Activated CD8-positive, alpha-beta T cell treated with anti-CD3 and anti-CD28 coated beads, Interleukin-2, amount 10 ng/mL, durations not matched to agents 7 days and 5 days (primary cell): ENCODE data around the gene HP1BP3. TPM values are rescaled to one million over a fixed set of nuclear protein-coding genes. Genes with fewer than 3 reads are reported as not detected.
A peak's percentile ranks its signal among the peaks of the same experiment; 100 is the strongest.
"Not testable (repeated sequence)": the region's sequence is repeated elsewhere in the genome, so short reads cannot be mapped to it uniquely, and the experiment has no call there.

Source experiments
- ATAC-seq: fragments of 150-1000 bp; cut with Tn5 transposase; one replicate; pipeline ENCODE4 v1.10.0; 2021; ENCODE audit warnings: moderate library complexity
- CTCF ChIA-PET: fragments of 350-600 bp; sonication (Branson Sonifier 250); formaldehyde crosslinking; loops from one replicate; lab custom pipeline; 2021; ENCODE audit warnings: antibody characterized with exemption; lab: Charles Lee
- POLR2A ChIA-PET: fragments of 350-600 bp; sonication (Branson Sonifier 250); formaldehyde crosslinking; loops from one replicate; lab custom pipeline; 2021; ENCODE audit warnings: antibody characterized with exemption; lab: Charles Lee
- DNase-seq: peaks from one replicate; pipeline ENCODE4 v3.0.0-alpha.2; 2020
- H3K27ac Mint-ChIP-seq: one replicate; pipeline ENCODE4 v1.8.0; 2021; ENCODE audit warnings: mild to moderate bottlenecking, mixed read lengths
- H3K27me3 Mint-ChIP-seq: one replicate; pipeline ENCODE4 v1.8.0; 2021; ENCODE audit warnings: low read depth, mixed read lengths
- H3K36me3 Mint-ChIP-seq: one replicate; pipeline ENCODE4 v1.8.0; 2021; ENCODE audit warnings: low read depth, mixed read lengths
- H3K4me1 Mint-ChIP-seq: one replicate; pipeline ENCODE4 v1.8.0; 2021; ENCODE audit warnings: low read depth, mixed read lengths
- H3K4me3 Mint-ChIP-seq: one replicate; pipeline ENCODE4 v1.8.0; 2021; ENCODE audit warnings: mild to moderate bottlenecking, mixed read lengths
- H3K9me3 Mint-ChIP-seq: one replicate; pipeline ENCODE4 v1.8.0; 2022; ENCODE audit warnings: mixed read lengths; ENCODE audit not compliant: insufficient read depth
- total RNA-seq, 2 experiments: library from RNA; stranded (reverse); gene quantifications; one replicate each; pipeline ENCODE4 v1.2.3, GENCODE V29; 2021

The HP1BP3 gene
- total RNA-seq, 2 experiments from 2014 or later, result 316 to 324 TPM

DNA sequence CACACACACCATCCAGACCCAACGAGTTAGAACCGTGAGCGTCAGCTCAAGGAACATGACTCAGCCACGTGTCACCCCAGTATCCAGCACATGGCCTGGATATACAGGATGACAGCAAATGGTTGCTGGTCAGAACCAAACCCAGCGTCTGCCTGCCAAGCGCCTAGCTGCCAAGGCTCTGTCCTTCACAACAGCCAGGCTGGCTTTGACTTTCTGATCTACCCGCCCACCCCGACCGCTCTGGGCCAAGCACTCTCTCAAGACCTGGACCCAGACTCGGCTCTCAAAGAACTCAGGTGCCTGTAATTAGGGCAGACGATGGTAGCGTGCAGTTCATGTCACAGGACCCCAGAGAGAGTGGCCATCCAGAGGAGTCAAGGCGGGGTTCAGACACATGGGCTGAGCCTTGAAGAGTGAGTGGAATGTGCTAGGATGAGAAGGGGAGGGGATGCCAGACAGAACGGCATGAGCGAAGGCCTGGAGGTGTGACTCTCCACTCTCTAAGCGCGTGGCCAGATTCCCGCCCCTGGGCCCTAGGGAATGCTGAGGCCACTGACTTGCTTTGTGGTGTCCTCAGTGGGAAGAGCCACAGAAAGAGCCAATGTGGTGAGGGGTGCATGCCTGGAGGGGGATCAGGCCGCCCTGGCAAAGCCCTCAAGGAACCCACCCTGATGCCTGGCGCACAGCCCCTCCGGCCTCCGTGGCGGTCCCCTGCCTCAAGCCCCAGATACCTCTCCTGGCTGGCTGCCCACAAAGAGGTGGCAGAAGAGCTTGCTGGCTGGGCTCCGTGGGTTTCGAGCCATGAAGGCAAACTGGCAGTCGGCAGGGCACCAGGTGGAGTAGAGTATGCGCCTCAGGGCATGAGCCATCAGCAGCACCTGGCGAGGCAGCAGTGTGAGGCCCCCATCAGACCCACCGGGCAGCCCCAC lies 61.7 kb downstream of the HP1BP3 start:
- Mint-ChIP-seq H3K9me3 (no peaks in the 10 kb centered on the region), H3K4me1 (peaks cover 3% of the 10 kb centered on the region), H3K36me3 (no peaks in the 10 kb centered on the region), H3K4me3 (no peak overlapping the region), H3K27me3 (peaks cover 21% of the 10 kb centered on the region), H3K27ac (no peak overlapping the region)
- ATAC-seq (no peak), DNase-seq (no peak)
- ChIA-PET POLR2A (interaction anchor here (0.6 kb wide), 2 partner anchors 19 to 61 kb away, joined by 3 read pairs; no protein-coding TSS in a partner anchor), CTCF (interaction anchor here (1.3 kb wide), 1 partner anchor 29 kb away, joined by 3 read pairs; no protein-coding TSS in a partner anchor)

DNA sequence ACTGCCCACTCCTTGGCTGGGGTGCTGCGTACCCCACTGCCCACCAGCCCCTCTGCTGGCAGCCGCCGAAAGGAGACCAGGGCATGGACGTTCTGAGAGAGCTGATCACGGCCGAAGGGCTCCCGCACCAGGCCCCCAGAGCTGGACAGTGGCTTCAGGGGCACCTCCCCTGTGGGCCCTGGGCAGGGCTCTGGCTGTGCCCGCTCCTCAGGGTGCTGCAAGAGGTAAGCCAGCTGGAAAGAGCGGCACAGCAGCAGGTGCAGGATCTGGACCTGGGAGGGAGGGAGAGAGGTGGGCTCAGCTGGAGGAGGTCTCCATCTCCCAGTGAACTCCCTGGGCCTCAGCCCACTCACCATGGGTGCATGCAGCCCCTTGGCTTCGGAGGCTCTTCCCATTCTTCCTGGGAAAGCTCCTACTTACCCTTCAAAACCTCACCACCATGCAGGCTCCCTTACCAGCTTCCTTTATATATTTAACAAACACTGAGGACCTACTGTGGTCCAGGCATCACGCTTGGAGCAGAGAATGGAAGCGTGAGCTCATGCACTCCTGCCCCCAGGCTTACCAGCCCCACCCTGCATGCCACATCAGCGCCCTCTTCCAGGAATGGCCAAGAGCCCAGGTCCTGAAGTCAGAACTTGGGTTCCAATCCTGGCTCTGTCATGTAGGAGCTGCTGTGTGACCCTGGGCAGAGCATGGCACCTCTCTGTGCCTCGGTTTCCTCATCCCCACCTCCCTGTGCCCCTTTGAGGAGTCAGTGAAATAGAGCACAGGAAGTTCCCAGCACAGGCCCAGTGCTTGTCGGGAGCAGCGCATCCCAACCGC lies 62.5 kb downstream of the HP1BP3 start:
- DNase-seq (no peak), ATAC-seq (no peak)
- ChIA-PET CTCF (interaction anchor here (1.3 kb wide), 1 partner anchor 28 kb away, joined by 3 read pairs; no protein-coding TSS in a partner anchor), POLR2A (interaction anchor here (0.6 kb wide), 2 partner anchors 18 to 62 kb away, joined by 3 read pairs; no protein-coding TSS in a partner anchor)
- Mint-ChIP-seq H3K36me3 (no peaks in the 10 kb centered on the region), H3K27ac (no peak overlapping the region), H3K4me3 (no peak overlapping the region), H3K9me3 (no peaks in the 10 kb centered on the region), H3K4me1 (no peaks in the 10 kb centered on the region), H3K27me3 (peaks cover 17% of the 10 kb centered on the region)

DNA sequence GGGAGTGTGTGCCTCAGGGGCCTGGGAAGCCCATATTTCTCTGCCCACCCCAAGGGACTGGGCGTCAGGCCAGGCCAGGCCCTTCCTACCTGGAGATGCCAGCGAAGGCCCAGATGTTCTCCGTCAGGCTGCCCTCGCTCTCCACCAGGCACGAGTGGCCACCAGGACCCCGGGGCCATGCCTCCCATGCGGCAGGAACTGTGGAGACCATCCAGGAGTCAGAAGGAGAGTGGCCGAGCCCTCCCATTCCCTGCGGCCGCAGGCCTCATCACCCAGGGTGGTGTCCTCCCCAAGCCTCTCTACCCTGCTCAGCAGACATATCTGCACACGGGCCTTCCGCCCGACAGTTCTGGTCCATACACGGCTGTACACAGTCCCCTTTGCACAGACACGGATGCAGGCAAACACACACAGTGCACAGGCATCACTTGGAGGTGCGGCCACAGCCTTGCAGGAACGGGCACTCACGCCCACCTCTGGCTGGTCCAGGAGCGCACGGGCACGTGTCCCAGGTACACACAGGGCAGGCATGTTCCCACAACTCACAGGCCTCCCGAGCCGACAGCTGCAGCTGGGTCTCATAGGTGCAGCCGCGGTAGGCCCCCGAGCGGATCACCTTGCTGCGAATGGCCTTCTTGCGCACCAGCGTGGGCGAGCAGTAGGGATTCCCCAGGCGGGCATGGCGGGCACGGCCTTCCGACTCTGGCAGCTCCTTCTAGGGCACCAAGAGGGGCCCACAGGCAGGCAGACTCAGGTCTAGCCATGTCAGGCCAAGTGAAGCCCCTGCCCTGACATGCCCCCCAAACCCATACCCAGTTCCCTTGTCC lies 63.4 kb downstream of the HP1BP3 start:
- DNase-seq (no peak), ATAC-seq (no peak)
- Mint-ChIP-seq H3K9me3 (no peaks in the 10 kb centered on the region), H3K27ac (no peak overlapping the region), H3K27me3 (peaks cover 22% of the 10 kb centered on the region), H3K4me1 (no peaks in the 10 kb centered on the region), H3K36me3 (no peaks in the 10 kb centered on the region), H3K4me3 (no peak overlapping the region)
- ChIA-PET CTCF (interaction anchor here (1.3 kb wide), 1 partner anchor 27 kb away, joined by 3 read pairs; no protein-coding TSS in a partner anchor), POLR2A (no interaction called here)

DNA sequence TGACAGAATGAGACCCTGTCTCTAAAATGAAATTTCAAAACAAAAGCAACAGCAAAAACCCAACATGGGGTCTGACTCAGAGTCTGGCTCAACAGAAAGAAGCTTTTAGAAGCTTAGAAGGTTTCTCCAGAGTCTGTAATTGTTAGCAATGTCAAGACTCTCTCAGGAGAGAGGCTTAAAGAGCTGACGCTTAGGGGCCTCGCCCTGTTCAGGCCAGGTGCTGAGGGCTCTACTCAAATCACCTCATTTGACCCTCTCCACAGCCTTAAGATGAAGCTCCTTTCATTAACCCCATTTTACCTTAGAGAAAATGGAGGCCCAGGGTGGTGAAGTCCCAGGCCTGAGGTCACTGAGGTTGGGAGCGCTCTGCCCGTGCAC lies 64.0 kb downstream of the HP1BP3 start:
- peaks cover 25% of the 10 kb centered on the region for H3K27me3 Mint-ChIP-seq
- no peaks in the 10 kb centered on the region for H3K36me3 Mint-ChIP-seq
- ChIA-PET CTCF (no interaction called here), POLR2A (no interaction called here)
- H3K4me3 Mint-ChIP-seq, result no peak overlapping the region
- DNase-seq (no peak), ATAC-seq (no peak)
- no peak overlapping the region for H3K27ac Mint-ChIP-seq
- H3K4me1 Mint-ChIP-seq, result peaks cover 1% of the 10 kb centered on the region
- H3K9me3 Mint-ChIP-seq, result no peaks in the 10 kb centered on the region

DNA sequence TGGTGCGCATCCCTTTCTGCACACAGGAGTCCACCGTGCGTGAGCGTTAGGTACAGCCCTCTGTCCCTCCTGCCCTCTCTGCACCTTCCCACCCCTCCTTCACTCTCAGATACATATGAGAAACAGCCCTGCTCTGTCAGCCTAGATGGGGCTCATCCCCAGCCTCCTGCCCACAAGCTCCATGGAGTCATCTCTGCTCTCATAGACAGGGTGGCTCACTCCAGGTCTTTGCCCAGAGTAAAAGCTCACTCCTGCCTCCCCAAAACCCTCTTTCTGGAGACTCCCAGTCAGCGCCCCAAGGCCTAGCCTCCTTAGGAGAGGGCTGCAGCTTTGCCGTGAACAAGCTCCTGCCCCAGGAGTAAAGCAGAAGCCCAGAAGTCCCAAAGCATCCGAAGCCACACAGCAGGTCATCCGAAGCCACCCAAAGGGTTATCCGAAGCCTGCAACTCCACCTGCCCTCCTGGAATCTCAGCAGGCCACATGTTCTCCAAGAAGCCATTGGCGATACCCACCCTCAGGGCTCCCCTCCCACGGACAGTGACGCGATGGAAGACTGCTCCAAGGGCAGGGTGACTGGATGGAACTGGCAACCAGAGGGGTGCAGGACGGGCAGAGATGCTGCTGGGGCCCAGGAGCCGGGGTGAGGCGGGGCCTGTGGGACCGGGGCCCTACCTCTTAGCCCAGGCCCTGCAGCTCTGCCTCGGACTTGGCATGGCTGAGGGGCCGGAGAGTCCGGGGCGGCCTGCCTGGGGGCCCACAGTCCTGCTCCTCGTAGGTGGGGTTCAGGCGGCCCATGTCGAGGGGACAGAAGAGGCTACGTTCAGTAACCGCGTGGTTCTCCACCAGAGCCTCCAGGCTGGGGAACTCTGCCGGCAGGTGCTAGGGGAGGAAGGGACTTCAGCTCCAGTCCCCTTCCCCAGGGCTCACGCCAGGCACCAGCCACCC lies 65.7 kb downstream of the HP1BP3 start:
- CTCF ChIA-PET, result no interaction called here
- POLR2A ChIA-PET, result no interaction called here
- Mint-ChIP-seq H3K27ac (no peak overlapping the region), H3K9me3 (no peaks in the 10 kb centered on the region), H3K27me3 (peaks cover 32% of the 10 kb centered on the region), H3K4me3 (no peak overlapping the region), H3K36me3 (no peaks in the 10 kb centered on the region), H3K4me1 (peaks cover 10% of the 10 kb centered on the region)
- no peak for DNase-seq
- no peak for ATAC-seq

DNA sequence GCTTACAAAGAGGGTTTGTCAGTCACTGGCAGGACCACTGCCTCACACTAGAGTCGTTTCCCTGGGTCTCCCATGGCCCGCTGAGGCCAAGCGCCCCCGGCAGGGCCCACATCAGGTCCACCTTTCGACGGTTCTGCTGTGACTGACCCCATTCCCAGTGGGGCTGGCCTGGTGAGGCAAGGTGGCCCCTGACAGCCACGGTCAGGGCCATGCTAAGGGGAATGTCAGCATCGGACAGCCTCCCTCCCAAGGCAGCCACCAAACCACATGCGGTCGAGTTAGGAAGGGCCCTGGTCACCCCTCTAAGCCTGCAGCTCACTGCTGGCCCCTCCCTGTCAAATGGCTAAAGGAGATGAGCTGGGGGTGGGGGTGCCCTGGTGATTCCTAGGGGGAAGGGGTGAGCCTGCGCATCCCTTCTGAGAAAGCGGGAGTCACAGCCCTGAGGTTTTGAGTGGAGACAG lies 66.4 kb downstream of the HP1BP3 start:
- CTCF ChIA-PET, result interaction anchor here (0.9 kb wide), 1 partner anchor 10 kb away, joined by 3 read pairs; no protein-coding TSS in a partner anchor
- H3K36me3 Mint-ChIP-seq, result no peaks in the 10 kb centered on the region
- no peak for ATAC-seq

DNA sequence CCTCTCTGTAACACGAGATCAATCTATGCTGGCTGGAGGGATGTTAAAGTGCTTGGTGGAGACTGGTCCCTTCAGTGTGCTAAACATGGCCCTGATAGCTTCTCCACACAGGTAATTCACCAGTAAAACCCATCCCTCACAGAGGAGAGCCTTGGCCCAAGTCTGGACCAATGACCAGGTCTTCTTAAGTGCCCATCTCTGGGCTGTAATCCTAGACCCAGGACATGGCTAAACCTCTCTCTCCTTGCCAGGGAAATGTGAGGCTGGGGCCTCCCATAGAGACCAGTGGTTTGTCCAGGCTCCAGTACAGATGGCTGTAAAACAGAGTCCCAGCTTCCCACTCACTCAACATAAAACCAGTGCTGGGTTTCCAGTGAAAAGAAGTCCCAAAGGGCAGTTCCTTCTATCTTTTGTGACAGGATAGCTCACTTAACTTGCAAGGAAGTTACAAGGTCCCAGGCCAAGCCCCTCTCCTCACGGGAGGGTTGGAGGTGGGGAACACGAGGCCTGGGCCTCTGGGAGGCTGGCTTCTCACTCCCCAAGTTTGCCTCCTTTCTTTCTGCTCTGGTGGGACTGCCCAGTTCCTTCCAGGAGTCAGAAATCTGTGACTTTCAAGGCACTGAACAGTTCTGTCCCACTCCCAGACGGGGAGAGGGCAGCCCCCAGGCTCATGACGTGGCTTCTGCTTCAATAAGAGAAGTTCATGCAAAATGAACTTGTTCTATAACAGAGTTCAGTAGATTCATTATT lies 67.1 kb downstream of the HP1BP3 start:
- CTCF ChIA-PET, result interaction anchor here (0.9 to 2.7 kb wide), 3 partner anchors 11 to 512 kb away, joined by 3 to 11 read pairs (median 3); no protein-coding TSS in a partner anchor
- DNase-seq (no peak), ATAC-seq (no peak)
- H3K4me3 Mint-ChIP-seq, result no peak overlapping the region
- H3K36me3 Mint-ChIP-seq, result no peaks in the 10 kb centered on the region
- POLR2A ChIA-PET, result no interaction called here
- no peak overlapping the region for H3K27ac Mint-ChIP-seq
- no peaks in the 10 kb centered on the region for H3K9me3 Mint-ChIP-seq
- H3K4me1 Mint-ChIP-seq, result peaks cover 12% of the 10 kb centered on the region
- peaks cover 35% of the 10 kb centered on the region for H3K27me3 Mint-ChIP-seq

More for the DNA sequence above, 66.4 kb downstream of the HP1BP3 start:
- Mint-ChIP-seq H3K4me1 (peaks cover 12% of the 10 kb centered on the region), H3K4me3 (no peak overlapping the region), H3K27ac (no peak overlapping the region), H3K27me3 (peaks cover 35% of the 10 kb centered on the region), H3K9me3 (no peaks in the 10 kb centered on the region)
- no peak for DNase-seq
- POLR2A ChIA-PET, result no interaction called here

DNA sequence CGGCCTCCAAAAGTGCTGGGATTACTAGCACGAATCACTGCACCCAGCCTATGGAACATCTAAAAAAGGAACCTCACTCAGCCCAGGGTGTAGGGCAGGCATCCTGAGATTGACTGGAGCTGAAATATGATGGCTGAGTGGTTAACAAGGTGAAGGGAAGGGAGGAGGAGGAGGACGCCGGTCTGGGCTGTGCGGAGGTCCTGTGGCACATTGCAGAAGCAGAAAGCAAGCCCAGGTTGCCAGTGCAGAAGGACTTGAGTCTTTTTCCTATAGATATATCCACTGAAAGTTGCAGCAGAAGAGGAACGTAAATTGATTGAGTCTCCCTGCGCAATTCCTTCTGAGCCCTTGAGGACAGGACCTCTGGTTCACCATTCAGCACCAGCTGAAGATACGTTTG lies 67.8 kb downstream of the HP1BP3 start:
- CTCF ChIA-PET, result interaction anchor here (0.7 to 2.7 kb wide), 3 partner anchors 23 to 513 kb away, joined by 3 to 11 read pairs (median 3); no protein-coding TSS in a partner anchor
- no peaks in the 10 kb centered on the region for H3K36me3 Mint-ChIP-seq

DNA sequence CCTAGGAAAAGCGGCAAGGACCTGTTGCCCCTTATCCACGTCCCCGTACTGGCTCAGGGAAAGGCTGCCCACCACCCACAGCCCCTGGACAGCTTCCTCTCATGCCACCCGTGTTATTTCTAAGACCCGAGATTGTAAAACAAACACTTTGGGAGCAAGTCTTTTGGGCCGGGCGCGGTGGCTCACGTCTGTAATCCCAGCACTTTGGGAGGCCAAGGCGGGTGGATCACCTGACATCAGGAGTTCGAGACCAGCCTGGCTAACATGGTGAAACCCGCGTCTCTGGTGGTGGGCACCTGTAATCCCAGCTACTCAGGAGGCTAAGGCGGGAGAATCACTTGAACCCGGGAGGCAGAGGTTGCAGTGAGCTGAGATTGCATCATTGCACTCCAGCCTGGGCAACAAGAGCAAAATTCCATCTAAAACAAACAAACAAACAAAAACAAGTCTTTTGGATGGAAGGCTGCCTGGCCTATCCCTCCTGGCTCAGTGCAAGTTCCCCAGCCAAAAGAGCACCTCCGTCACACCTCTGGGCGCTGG lies 68.7 kb downstream of the HP1BP3 start:
- not testable (repeated sequence) for H3K27ac Mint-ChIP-seq, DNase-seq, ATAC-seq, H3K9me3 Mint-ChIP-seq, H3K36me3 Mint-ChIP-seq
- POLR2A ChIA-PET, result interaction anchor here (0.8 kb wide), 1 partner anchor 68 kb away, joined by 3 read pairs; the partner anchor contains the start of gene HP1BP3
- Mint-ChIP-seq H3K27me3 (peaks cover 37% of the 10 kb centered on the region), H3K4me1 (peaks cover 12% of the 10 kb centered on the region), H3K4me3 (peak overlapping the region; percentile 52)
- CTCF ChIA-PET, result interaction anchor here (0.7 to 2.7 kb wide), 3 partner anchors 22 to 477 kb away, joined by 3 to 11 read pairs (median 4); no protein-coding TSS in a partner anchor

More for the DNA sequence above, 67.8 kb downstream of the HP1BP3 start:
- POLR2A ChIA-PET, result no interaction called here
- DNase-seq, result no peak
- no peak for ATAC-seq
- Mint-ChIP-seq H3K27me3 (peaks cover 37% of the 10 kb centered on the region), H3K4me1 (peaks cover 12% of the 10 kb centered on the region), H3K27ac (no peak overlapping the region), H3K9me3 (no peaks in the 10 kb centered on the region), H3K4me3 (no peak overlapping the region)
